H1 (cell line): ENCODE results near the gene CD53. TPM values are rescaled to one million over a fixed set of nuclear protein-coding genes. Genes with fewer than 3 reads are reported as not detected.

Experiments
- CTCF ChIA-PET: fragments of 300-600 bp; sonication (Branson Sonifier 250); formaldehyde crosslinking; loops from one replicate; lab custom pipeline; 2021; ENCODE audit not compliant: partially characterized antibody; lab: Charles Lee
- POLR2A ChIA-PET: fragments of 300-600 bp; sonication (Branson Sonifier 250); formaldehyde crosslinking; loops from one replicate; lab custom pipeline; 2021; ENCODE audit warnings: inconsistent platforms; ENCODE audit not compliant: partially characterized antibody; lab: Charles Lee
- DNase-seq, 2 experiments: peaks; one replicate each; pipeline versions ENCODE4 v3.0.0 to v3.0.0-alpha.2; 2010 to 2022; ENCODE audit warnings: low spot score in 2 of 2, low read depth in 1 of 2, mixed read lengths in 1 of 2
- FAIRE-seq: peaks from 2 replicates; lab custom pipeline; 2011; peaks lifted over from hg19 to GRCh38; lab: Jason Lieb, UNC
- H2AFZ ChIP-seq: 2 replicates; pipeline ENCODE4 v1.8.1; 2012; ENCODE audit warnings: low read length, inconsistent platforms
- H2AK5ac ChIP-seq: 2 replicates; pipeline ENCODE4 v1.6.1; 2013; ENCODE audit warnings: low read depth, low read length
- H2BK120ac ChIP-seq: replicated peaks from 2 replicates; pipeline ENCODE3; 2013; ENCODE audit warnings: low read depth, low read length, inconsistent platforms
- H2BK12ac ChIP-seq: 2 replicates; pipeline ENCODE4 v1.6.1; 2013; ENCODE audit warnings: low read depth, low read length
- H2BK15ac ChIP-seq: 2 replicates; pipeline ENCODE4 v1.6.1; 2013; ENCODE audit warnings: low read length
- H2BK20ac ChIP-seq: 2 replicates; pipeline ENCODE4 v1.6.1; 2013; ENCODE audit warnings: low read length
- H2BK5ac ChIP-seq: 2 replicates; pipeline ENCODE4 v1.6.1; 2013; ENCODE audit warnings: low read depth, low read length
- H3K14ac ChIP-seq: 2 replicates; pipeline ENCODE4 v1.6.1; 2013; ENCODE audit warnings: inconsistent platforms; ENCODE audit not compliant: insufficient read length
- H3K18ac ChIP-seq: 2 replicates; pipeline ENCODE4 v1.6.1; 2013; ENCODE audit warnings: low read length; ENCODE audit errors: extremely low read depth
- H3K23ac ChIP-seq: 2 replicates; pipeline ENCODE4 v1.6.1; 2013; ENCODE audit warnings: inconsistent platforms; ENCODE audit not compliant: insufficient read length
- H3K23me2 ChIP-seq: 2 replicates; pipeline ENCODE4 v1.6.1; 2013; ENCODE audit warnings: low read depth, low read length
- H3K27ac ChIP-seq: 2 replicates; pipeline ENCODE4 v1.6.1; 2011; ENCODE audit warnings: low read depth, low read length, inconsistent platforms
- H3K27me3 ChIP-seq, 4 experiments: replicated peaks in 1 of 4; 1 replicate in 1 of 4; 2 replicates in 3 of 4; pipeline versions ENCODE4 v1.6.1 to v1.8.1; 2011 to 2013; ENCODE audit warnings: low read length in 3 of 4, mild to moderate bottlenecking in 3 of 4, inconsistent platforms in 2 of 4, mixed read lengths in 2 of 4, moderate library complexity in 1 of 4; ENCODE audit not compliant: control insufficient read depth in 3 of 4, insufficient read depth in 3 of 4; ENCODE audit errors: extremely low read depth in 1 of 4
- H3K36me3 ChIP-seq, 4 experiments: 2 replicates each; pipeline versions ENCODE4 v1.6.1 to v1.8.1; 2011 to 2013; ENCODE audit warnings: mild to moderate bottlenecking in 4 of 4, low read length in 3 of 4, moderate library complexity in 2 of 4, control low read depth in 1 of 4, inconsistent platforms in 1 of 4; ENCODE audit not compliant: insufficient read depth in 4 of 4, control insufficient read depth in 2 of 4
- H3K4ac ChIP-seq: replicated peaks from 2 replicates; pipeline ENCODE3; 2013; ENCODE audit warnings: low read length, low read depth, mixed read lengths, inconsistent platforms; ENCODE audit not compliant: insufficient read length
- H3K4me1 ChIP-seq, 4 experiments: replicated peaks in 1 of 4; 1 replicate in 1 of 4; 2 replicates in 3 of 4; pipeline versions ENCODE4 v1.6.1 to v1.8.1; 2011 to 2013; ENCODE audit warnings: low read length in 3 of 4, inconsistent platforms in 2 of 4, mixed read lengths in 1 of 4; ENCODE audit not compliant: insufficient read depth in 4 of 4, control insufficient read depth in 3 of 4
- H3K4me2 ChIP-seq, 2 experiments: 2 replicates each; pipeline versions ENCODE4 v1.6.1 to v1.8.1; 2011 to 2013; ENCODE audit warnings: low read depth in 2 of 2, low read length in 2 of 2, control low read depth in 1 of 2, inconsistent platforms in 1 of 2, mild to moderate bottlenecking in 1 of 2; ENCODE audit not compliant: insufficient read depth in 1 of 2
- H3K4me3 ChIP-seq, 4 experiments: fragments of 200-600, 300-600 bp in 1 of 4; sonication (generic), shearing (Covaris generic), sonication (Bioruptor Twin) in 1 of 4; 2 replicates each; pipeline versions ENCODE4 v1.5.1 to v1.8.1; 2011 to 2016; ENCODE audit warnings: low read length in 4 of 4, low read depth in 3 of 4, control low read depth in 2 of 4, inconsistent platforms in 2 of 4, mild to moderate bottlenecking in 2 of 4, mixed read lengths in 1 of 4, moderate library complexity in 1 of 4; ENCODE audit not compliant: insufficient read depth in 2 of 4; ENCODE audit errors: extremely low read depth in 1 of 4
- H3K56ac ChIP-seq: replicated peaks from 2 replicates; pipeline ENCODE3; 2013; ENCODE audit warnings: low read depth, mild to moderate bottlenecking, mixed read lengths, low read length, inconsistent platforms; ENCODE audit not compliant: insufficient read length
- H3K79me1 ChIP-seq: 2 replicates; pipeline ENCODE4 v1.6.1; 2013; ENCODE audit warnings: low read depth, low read length, control low read depth
- H3K79me2 ChIP-seq, 2 experiments: 2 replicates each; pipeline versions ENCODE4 v1.6.1 to v1.8.1; 2012 to 2013; ENCODE audit warnings: low read length in 2 of 2, mild to moderate bottlenecking in 2 of 2, inconsistent platforms in 1 of 2; ENCODE audit not compliant: insufficient read depth in 2 of 2, control insufficient read depth in 1 of 2
- H3K9ac ChIP-seq, 4 experiments: replicated peaks in 1 of 4; 1 replicate in 1 of 4; 2 replicates in 3 of 4; pipeline versions ENCODE4 v1.6.1 to v1.8.1; 2011 to 2013; ENCODE audit warnings: low read depth in 3 of 4, low read length in 3 of 4, control low read depth in 2 of 4, mild to moderate bottlenecking in 2 of 4, moderate library complexity in 2 of 4, inconsistent platforms in 1 of 4; ENCODE audit errors: extremely low read depth in 1 of 4
- H3K9me3 ChIP-seq, 2 experiments: 2 replicates each; pipeline versions ENCODE4 v1.6.1 to v1.8.1; 2012 to 2013; ENCODE audit warnings: mild to moderate bottlenecking in 2 of 2, moderate library complexity in 2 of 2, control low read depth in 1 of 2, inconsistent platforms in 1 of 2, low read depth in 1 of 2, low read length in 1 of 2, mixed read lengths in 1 of 2; ENCODE audit not compliant: insufficient read depth in 2 of 2
- H4K20me1 ChIP-seq, 2 experiments: replicated peaks in 1 of 2; 2 replicates each; pipeline versions ENCODE3 to v1.8.1; 2011 to 2013; ENCODE audit warnings: inconsistent platforms in 2 of 2, low read length in 2 of 2, mild to moderate bottlenecking in 1 of 2; ENCODE audit not compliant: insufficient read depth in 2 of 2, control insufficient read depth in 1 of 2
- H4K5ac ChIP-seq: 2 replicates; pipeline ENCODE4 v1.6.1; 2013; ENCODE audit warnings: low read length, low read depth, mixed read lengths, inconsistent platforms; ENCODE audit not compliant: insufficient read length
- H4K8ac ChIP-seq: 2 replicates; pipeline ENCODE4 v1.8.0; 2013; ENCODE audit warnings: mild to moderate bottlenecking, moderate library complexity, low read length, inconsistent platforms; ENCODE audit not compliant: insufficient read depth; ENCODE audit errors: extremely low read depth
- H4K91ac ChIP-seq: replicated peaks from 2 replicates; pipeline ENCODE3; 2013; ENCODE audit warnings: low read length, mixed read lengths, inconsistent platforms; ENCODE audit not compliant: insufficient read length
- BACH1 ChIP-seq: IDR thresholded peaks from 2 replicates; pipeline ENCODE4 v1.6.1; 2012; ENCODE audit warnings: low read length, improper control_type of control experiment
- BCL11A ChIP-seq, 2 experiments: IDR thresholded peaks; one replicate each; pipeline ENCODE4 v1.6.1; 2011; ENCODE audit warnings: low read depth in 2 of 2, low read length in 2 of 2, mild to moderate bottlenecking in 2 of 2
- CBX8 ChIP-seq: fragments of 300-800, 300-1000 bp; sonication (generic); IDR thresholded peaks from 2 replicates; pipeline ENCODE4 v1.7.1; 2016; ENCODE audit warnings: low read depth, low read length, borderline replicate concordance
- CREB1 ChIP-seq: IDR thresholded peaks from 2 replicates; pipeline ENCODE4 v1.6.1; 2012; ENCODE audit warnings: inconsistent platforms
- FOSL1 ChIP-seq: IDR thresholded peaks from 2 replicates; pipeline ENCODE4 v1.6.1; 2011; ENCODE audit warnings: mild to moderate bottlenecking, low read depth, low read length, moderate library complexity; ENCODE audit not compliant: insufficient read depth
- GABPA ChIP-seq: IDR thresholded peaks from 2 replicates; pipeline ENCODE4 v1.6.1; 2011; ENCODE audit warnings: mild to moderate bottlenecking, low read length, moderate library complexity, borderline replicate concordance; ENCODE audit not compliant: insufficient read depth
- JUN ChIP-seq: IDR thresholded peaks from 2 replicates; pipeline ENCODE4 v1.6.1; 2011; ENCODE audit warnings: low read depth, mild to moderate bottlenecking, improper control_type of control experiment, low read length
- NRF1 ChIP-seq: IDR thresholded peaks from 2 replicates; pipeline ENCODE4 v1.6.1; 2011; ENCODE audit warnings: mild to moderate bottlenecking, low read depth, low read length, improper control_type of control experiment
- POLR2A ChIP-seq, 2 experiments: IDR thresholded peaks; 1 replicate in 1 of 2; 2 replicates in 1 of 2; pipeline ENCODE4 v1.6.1; 2011; ENCODE audit warnings: low read depth in 2 of 2, low read length in 2 of 2, mild to moderate bottlenecking in 2 of 2; ENCODE audit errors: control extremely low read depth in 1 of 2
- POLR2AphosphoS5 ChIP-seq: IDR thresholded peaks from 2 replicates; pipeline ENCODE4 v1.6.1; 2011; ENCODE audit warnings: low read depth, low read length
- SAP30 ChIP-seq: fragments of 300-600 bp; sonication (generic); IDR thresholded peaks from 2 replicates; pipeline ENCODE4 v1.7.1; 2012; ENCODE audit warnings: low read length, moderate library complexity, mild to moderate bottlenecking, inconsistent platforms; ENCODE audit not compliant: insufficient read depth, insufficient replicate concordance
- SRF ChIP-seq: IDR thresholded peaks from 2 replicates; pipeline ENCODE4 v1.6.1; 2011; ENCODE audit warnings: mild to moderate bottlenecking, low read depth, low read length, moderate library complexity
- TAF1 ChIP-seq: IDR thresholded peaks from 2 replicates; pipeline ENCODE4 v1.6.1; 2011; ENCODE audit warnings: mild to moderate bottlenecking, low read depth, low read length
- TCF12 ChIP-seq: IDR thresholded peaks from 2 replicates; pipeline ENCODE4 v1.6.1; 2011; ENCODE audit warnings: low read depth, mild to moderate bottlenecking, low read length
- ZNF274 ChIP-seq: IDR thresholded peaks from 2 replicates; pipeline ENCODE4 v1.7.0; 2012; ENCODE audit warnings: low read length, borderline replicate concordance; ENCODE audit errors: extremely low read depth
- WGBS, 2 experiments: shearing (Covaris generic) in 1 of 2; methylation state at CpG; one replicate each; pipeline versions ENCODE4 v1.1.6 to v1.1.7; 2013 to 2015; ENCODE audit warnings: low lambda C conversion rate in 2 of 2, mixed read lengths in 2 of 2, inconsistent platforms in 1 of 2, low coverage in 1 of 2, missing lambda C conversion rate in 1 of 2; ENCODE audit not compliant: insufficient replicate concordance in 2 of 2, insufficient coverage in 1 of 2, insufficient read length in 1 of 2; ENCODE audit errors: extremely low coverage in 1 of 2, missing lambda C conversion rate in 1 of 2; 5-methylcytosine and 5-hydroxymethylcytosine counted together
- polyA plus RNA-seq, 7 experiments: library from polyadenylated mRNA; depleted of rRNA in 3 of 7; stranded (reverse) in 5 of 7; unstranded in 2 of 7; fragments of >200 nt in 5 of 7; fragments of 200-250 nt in 2 of 7; gene quantifications; 1 replicate in 5 of 7; 2 replicates in 1 of 7; 4 replicates in 1 of 7; pipeline versions ENCODE4 v1.2.1 to v1.2.3, GENCODE V29; 2011 to 2013; ENCODE audit warnings: missing spikeins in 2 of 7, mixed read lengths in 2 of 7
- total RNA-seq: library from RNA; stranded (reverse); fragmentation: NEBNext Ultra II Directional; extraction: Animal tissue kit (Norgen Biotek cat#: 25700); gene quantifications from 2 replicates; pipeline ENCODE4 v1.2.1, GENCODE V29; 2021

Gene CD53
- total and polyA plus RNA-seq, 2 of the 8 experiments (the other 6 are each of a cell fraction or from before 2014, with no cell fraction given) = 0.56 to 1.0 TPM

GRCh38 chr1:110888049-110888448, 15.1 kb downstream of the CD53 start:
- Histone ChIP-seq H3K79me2 (no peaks in the 10 kb centered on the region), H3K27me3 (no peaks in the 10 kb centered on the region), H4K8ac (no peak overlapping the region), H4K5ac (no peak overlapping the region), H3K56ac (no peak overlapping the region), H2AFZ (no peak overlapping the region), H2BK12ac (no peak overlapping the region), H4K91ac (no peak overlapping the region), H3K23me2 (no peaks in the 10 kb centered on the region), H3K9ac (no peak overlapping the region), H3K4me3 (no peak overlapping the region), H2BK120ac (no peak overlapping the region), H3K14ac (no peak overlapping the region), H3K4ac (no peak overlapping the region), H4K20me1 (no peaks in the 10 kb centered on the region), H2BK5ac (no peak overlapping the region), H3K79me1 (no peaks in the 10 kb centered on the region), H3K4me1 (no peaks in the 10 kb centered on the region), H3K18ac (no peak overlapping the region), H3K9me3 (peaks cover 0 to 9% of the 10 kb centered on the region in 2 experiments; a peak in 1 of 4 replicates), H3K23ac (no peak overlapping the region), H3K4me2 (no peak overlapping the region), H2AK5ac (no peak overlapping the region), H3K36me3 (no peaks in the 10 kb centered on the region), H3K27ac (no peak overlapping the region), H2BK20ac (no peak overlapping the region), H2BK15ac (no peak overlapping the region)
- FAIRE-seq (no peak), DNase-seq (no peak)
- CTCF ChIA-PET = no interaction called here
- 81% methylated on average over 6 of the region's 6 CpGs; no CpG with 5 or more reads in 1 of the 2 experiments for WGBS, 2 experiments
- TF ChIP-seq FOSL1 = no peak
- no peak for TF ChIP-seq GABPA
- no peak for TF ChIP-seq NRF1
- no peak for TF ChIP-seq CREB1
- no peak for TF ChIP-seq SAP30
- TF ChIP-seq TCF12 = no peak
- no peak for TF ChIP-seq ZNF274
- TF ChIP-seq BCL11A (IDR thresholded peaks at IDR 0.05; ENCODE audit: low read depth in 2 of 2, low read length in 2 of 2) = no peak
- TF ChIP-seq CBX8 = no peak
- TF ChIP-seq JUN = no peak
- TF ChIP-seq BACH1 = no peak
- TF ChIP-seq POLR2AphosphoS5 = no peak
- no peak for TF ChIP-seq SRF
- TF ChIP-seq POLR2A (IDR thresholded peaks at IDR 0.05; ENCODE audit: control extremely low read depth in 1 of 2, low read depth in 2 of 2, low read length in 2 of 2) = no peak
- TF ChIP-seq TAF1 = no peak
- POLR2A ChIA-PET = no interaction called here
